GM18873 (cell line): ENCODE results near the gene STX17.
"Not testable (repeated sequence)": the region's sequence is repeated elsewhere in the genome, so short reads cannot be mapped to it uniquely, and the experiment has no call there.

ENCODE experiments used
- ATAC-seq: cut with Tn5 transposase; IDR thresholded peaks from one replicate; pipeline ENCODE4 v1.9.1; 2021; ENCODE audit warnings: mild to moderate bottlenecking, moderate library complexity, moderate number of reproducible peaks; ENCODE audit not compliant: unreplicated experiment, low FRiP score

STX17 gene

GRCh38 chr9:99966716-99967115, 60.3 kb downstream of the STX17 start:
- ATAC-seq: no peak

- ATAC-seq: no peak
Observed at GRCh38 chr9:99967457-99967856, 61.0 kb downstream of the STX17 start.

- no peak for ATAC-seq
Observed at GRCh38 chr9:99970481-99970880, 64.0 kb downstream of the STX17 start.

- ATAC-seq: no peak
Observed at GRCh38 chr9:99971410-99971809, 65.0 kb downstream of the STX17 start.

GRCh38 chr9:99973455-99973854, 67.0 kb downstream of the STX17 start:
- ATAC-seq: no peak

GRCh38 chr9:99977033-99977792, 70.8 kb downstream of the STX17 start:
- ATAC-seq: no peak

- no peak for ATAC-seq
Observed at GRCh38 chr9:99978221-99978620, 71.8 kb downstream of the STX17 start.

- ATAC-seq: no peak
Observed at GRCh38 chr9:99980598-99980997, 74.1 kb downstream of the STX17 start.

GRCh38 chr9:99986642-99987041, 80.2 kb downstream of the STX17 start:
- ATAC-seq: no peak

GRCh38 chr9:99990508-99990907, 84.1 kb downstream of the STX17 start:
- ATAC-seq: not testable (repeated sequence)

- no peak for ATAC-seq
Observed at GRCh38 chr9:99998266-99998665, 91.8 kb downstream of the STX17 start.

GRCh38 chr9:99998866-99999265, 92.4 kb downstream of the STX17 start:
- ATAC-seq: no peak

- no peak for ATAC-seq
Observed at GRCh38 chr9:99999797-100000196, 93.3 kb downstream of the STX17 start.

GRCh38 chr9:100011062-100011681, 104.7 kb downstream of the STX17 start:
- no peak for ATAC-seq

- ATAC-seq: no peak
Observed at GRCh38 chr9:100012279-100012678, 105.8 kb downstream of the STX17 start.

GRCh38 chr9:100013573-100013972, 107.1 kb downstream of the STX17 start:
- no peak for ATAC-seq

GRCh38 chr9:100014846-100015245, 108.4 kb downstream of the STX17 start:
- ATAC-seq: no peak

GRCh38 chr9:100019541-100019940, 113.1 kb downstream of the STX17 start:
- ATAC-seq: no peak
